CD14-positive monocyte (primary cell): Measurements from ENCODE around the gene NVL. TPM values are rescaled to one million over a fixed set of nuclear protein-coding genes. Genes with fewer than 3 reads are reported as not detected.
A peak's percentile ranks its signal among the peaks of the same experiment; 100 is the strongest.

ENCODE experiments used
- DNase-seq, 3 donors: peaks; one replicate each; pipeline ENCODE4 v3.0.0-alpha.2; 2011 to 2022
- H2AFZ ChIP-seq: 2 replicates; pipeline ENCODE4 v1.6.0; 2012; ENCODE audit warnings: mild to moderate bottlenecking, low read depth, low read length, inconsistent platforms; ENCODE audit not compliant: insufficient read depth, poor library complexity, severe bottlenecking
- H3K27ac ChIP-seq, 2 donors: 1 replicate in 1 of 2; 2 replicates in 1 of 2; pipeline ENCODE4 v1.5.1; 2012 to 2013; ENCODE audit warnings: low read length in 2 of 2, control low read depth in 1 of 2, inconsistent platforms in 1 of 2, low read depth in 1 of 2, mild to moderate bottlenecking in 1 of 2
- H3K27me3 ChIP-seq, 2 donors: one replicate each; pipeline versions ENCODE4 v1.6.0 to v1.6.1; 2011 to 2013; ENCODE audit warnings: low read length in 2 of 2; ENCODE audit not compliant: control insufficient read depth in 2 of 2, insufficient read depth in 2 of 2
- H3K36me3 ChIP-seq, 2 donors: replicated peaks in 1 of 2; 1 replicate in 1 of 2; 2 replicates in 1 of 2; pipeline versions ENCODE4 v1.5.1 to v1.6.1; 2012 to 2013; ENCODE audit warnings: low read length in 2 of 2, control low read depth in 1 of 2, inconsistent platforms in 1 of 2, mild to moderate bottlenecking in 1 of 2; ENCODE audit not compliant: insufficient read depth in 2 of 2, control insufficient read depth in 1 of 2
- H3K4me1 ChIP-seq, 2 donors: 1 replicate in 1 of 2; 2 replicates in 1 of 2; pipeline versions ENCODE4 v1.5.1 to v1.6.1; 2012 to 2013; ENCODE audit warnings: low read length in 2 of 2, control low read depth in 1 of 2, inconsistent platforms in 1 of 2, mild to moderate bottlenecking in 1 of 2, moderate library complexity in 1 of 2; ENCODE audit not compliant: insufficient read depth in 2 of 2, control insufficient read depth in 1 of 2
- H3K4me2 ChIP-seq: replicated peaks from 2 replicates; pipeline ENCODE3; 2012; ENCODE audit warnings: low read length, moderate library complexity, mild to moderate bottlenecking; ENCODE audit not compliant: poor library complexity, severe bottlenecking; ENCODE audit errors: extremely low read depth
- H3K4me3 ChIP-seq, 3 experiments: fragments of 200-600 bp in 1 of 3; sonication (generic) in 1 of 3; replicated peaks in 1 of 3; 1 replicate in 2 of 3; 2 replicates in 1 of 3; pipeline ENCODE4 v1.5.1; 2011 to 2013; ENCODE audit warnings: low read length in 3 of 3, mild to moderate bottlenecking in 3 of 3, control low read depth in 2 of 3, low read depth in 2 of 3, inconsistent platforms in 1 of 3, moderate library complexity in 1 of 3
- H3K79me2 ChIP-seq: 2 replicates; pipeline ENCODE4 v1.6.0; 2012; ENCODE audit warnings: mild to moderate bottlenecking, control low read depth, inconsistent platforms, low read length, moderate library complexity; ENCODE audit not compliant: insufficient read depth
- H3K9ac ChIP-seq: 2 replicates; pipeline ENCODE4 v1.6.0; 2017; ENCODE audit warnings: low read length, mild to moderate bottlenecking; ENCODE audit not compliant: insufficient read depth, poor library complexity, severe bottlenecking
- H3K9me3 ChIP-seq, 2 donors: replicated peaks in 1 of 2; 1 replicate in 1 of 2; 2 replicates in 1 of 2; pipeline versions ENCODE4 v1.5.1 to v1.6.1; 2012 to 2013; ENCODE audit warnings: low read length in 2 of 2, control low read depth in 1 of 2; ENCODE audit not compliant: control insufficient read depth in 1 of 2, insufficient read depth in 1 of 2
- H4K20me1 ChIP-seq: 2 replicates; pipeline ENCODE4 v1.6.0; 2012; ENCODE audit warnings: mild to moderate bottlenecking, low read length, control low read depth, moderate library complexity; ENCODE audit not compliant: insufficient read depth
- H3K27ac Mint-ChIP-seq, 7 donors: one replicate each; pipeline ENCODE4 v1.8.0; 2020; ENCODE audit warnings: mild to moderate bottlenecking in 7 of 7, mixed read lengths in 7 of 7, moderate library complexity in 6 of 7, inconsistent platforms in 2 of 7
- H3K27me3 Mint-ChIP-seq, 3 donors: one replicate each; pipeline ENCODE4 v1.8.0; 2021 to 2022; ENCODE audit warnings: low read depth in 3 of 3, mild to moderate bottlenecking in 3 of 3, mixed read lengths in 3 of 3, moderate library complexity in 3 of 3, inconsistent platforms in 1 of 3
- H3K36me3 Mint-ChIP-seq, 2 donors: one replicate each; pipeline ENCODE4 v1.8.0; 2020; ENCODE audit warnings: mixed read lengths in 2 of 2, inconsistent platforms in 1 of 2, mild to moderate bottlenecking in 1 of 2
- H3K4me1 Mint-ChIP-seq: one replicate; pipeline ENCODE4 v1.8.0; 2020; ENCODE audit warnings: mild to moderate bottlenecking, mixed read lengths
- H3K4me3 Mint-ChIP-seq, 2 donors: one replicate each; pipeline ENCODE4 v1.8.0; 2020; ENCODE audit warnings: mild to moderate bottlenecking in 2 of 2, mixed read lengths in 2 of 2, moderate library complexity in 1 of 2
- H3K9me3 Mint-ChIP-seq, 7 donors: one replicate each; pipeline ENCODE4 v1.8.0; 2020 to 2022; ENCODE audit warnings: mixed read lengths in 7 of 7, mild to moderate bottlenecking in 6 of 7, moderate library complexity in 6 of 7, inconsistent platforms in 2 of 7
- WGBS: methylation state at CpG from one replicate; pipeline ENCODE4 v1.1.5; 2013; ENCODE audit warnings: missing lambda C conversion rate; ENCODE audit not compliant: insufficient coverage; 5-methylcytosine and 5-hydroxymethylcytosine counted together
- intact Hi-C, 2 donors: fragments of 100-400 bp; cut with micrococcal nuclease; formaldehyde crosslinking; loops; one replicate each; pipeline versions ENCODE4 v1.15.0 to v1.15.1; 2023
- polyA plus RNA-seq, 3 donors: library from polyadenylated mRNA; depleted of rRNA in 1 of 3; unstranded in 2 of 3; stranded (reverse) in 1 of 3; fragments of 300-500 nt in 2 of 3; fragments of >200 nt in 1 of 3; fragmentation: Illumina TruSeq in 2 of 3; gene quantifications; 1 replicate in 2 of 3; 2 replicates in 1 of 3; pipeline ENCODE4 v1.2.3, GENCODE V29; 2012 to 2021
- TF ChIP-seq, protein P1 (sequence below): fragments of 200-600 bp; IDR thresholded peaks from one replicate; pipeline ENCODE4 v1.8.0; 2022; ENCODE audit warnings: antibody characterized with exemption, mild to moderate bottlenecking

The NVL gene
- polyA plus RNA-seq, 3 donors: 8.4 to 12.6 (median 9.6) TPM

DNA sequence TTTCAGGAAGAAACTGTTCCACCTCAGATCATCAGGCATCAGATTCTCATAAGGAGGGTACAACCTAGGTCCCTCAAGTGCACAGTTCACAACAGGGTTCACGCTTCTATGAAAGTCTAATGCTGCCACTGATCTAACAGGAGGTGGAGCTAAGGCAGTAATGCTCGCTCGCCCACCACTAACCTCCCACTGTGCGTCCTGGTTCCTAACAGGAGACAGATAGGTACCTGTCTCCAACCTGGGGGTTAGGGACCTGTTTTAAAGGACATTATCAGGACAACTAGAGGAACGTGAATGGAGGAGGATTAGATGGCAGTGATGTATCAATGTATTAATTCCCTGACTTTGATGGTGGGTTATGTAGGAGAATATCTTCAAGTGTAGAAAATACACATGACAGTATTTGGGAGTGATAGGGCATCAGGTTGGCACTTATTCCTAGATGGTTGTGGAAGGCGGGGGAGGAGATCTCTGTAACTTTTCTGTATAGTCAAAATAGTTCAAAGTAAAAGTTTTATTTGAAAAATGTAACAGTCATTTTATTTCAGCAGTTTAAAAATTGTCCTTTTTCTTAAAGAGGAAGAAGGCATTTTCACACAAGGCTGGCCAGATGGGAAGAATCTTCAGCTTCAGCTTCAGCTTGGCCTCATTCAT lies 103.0 kb downstream of the NVL start:
- H3K9me3 ChIP-seq: no peaks in the 10 kb centered on the region
- TF ChIP-seq, protein P1, sequence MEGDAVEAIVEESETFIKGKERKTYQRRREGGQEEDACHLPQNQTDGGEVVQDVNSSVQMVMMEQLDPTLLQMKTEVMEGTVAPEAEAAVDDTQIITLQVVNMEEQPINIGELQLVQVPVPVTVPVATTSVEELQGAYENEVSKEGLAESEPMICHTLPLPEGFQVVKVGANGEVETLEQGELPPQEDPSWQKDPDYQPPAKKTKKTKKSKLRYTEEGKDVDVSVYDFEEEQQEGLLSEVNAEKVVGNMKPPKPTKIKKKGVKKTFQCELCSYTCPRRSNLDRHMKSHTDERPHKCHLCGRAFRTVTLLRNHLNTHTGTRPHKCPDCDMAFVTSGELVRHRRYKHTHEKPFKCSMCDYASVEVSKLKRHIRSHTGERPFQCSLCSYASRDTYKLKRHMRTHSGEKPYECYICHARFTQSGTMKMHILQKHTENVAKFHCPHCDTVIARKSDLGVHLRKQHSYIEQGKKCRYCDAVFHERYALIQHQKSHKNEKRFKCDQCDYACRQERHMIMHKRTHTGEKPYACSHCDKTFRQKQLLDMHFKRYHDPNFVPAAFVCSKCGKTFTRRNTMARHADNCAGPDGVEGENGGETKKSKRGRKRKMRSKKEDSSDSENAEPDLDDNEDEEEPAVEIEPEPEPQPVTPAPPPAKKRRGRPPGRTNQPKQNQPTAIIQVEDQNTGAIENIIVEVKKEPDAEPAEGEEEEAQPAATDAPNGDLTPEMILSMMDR: no peak
- no peaks in the 10 kb centered on the region for H3K9me3 Mint-ChIP-seq
- intact Hi-C loops: no loop called here
- no peak overlapping the region for H3K9ac ChIP-seq
- no peak overlapping the region for H3K4me3 ChIP-seq
- no peaks in the 10 kb centered on the region for H3K4me1 ChIP-seq
- 100% methylated on average over 4 of the region's 6 CpGs for WGBS
- no peak overlapping the region for H2AFZ ChIP-seq
- H3K4me3 Mint-ChIP-seq: no peak overlapping the region
- no peaks in the 10 kb centered on the region for H3K4me1 Mint-ChIP-seq
- H3K79me2 ChIP-seq: no peaks in the 10 kb centered on the region
- H3K4me2 ChIP-seq: no peak overlapping the region
- peaks cover 30 to 47% of the 10 kb centered on the region in 2 donors for H3K36me3 Mint-ChIP-seq
- DNase-seq: no peak
- peak overlapping the region in 3 of 7 donors; percentile 15 to 46 (median 16) for H3K27ac Mint-ChIP-seq
- H3K27me3 Mint-ChIP-seq: no peaks in the 10 kb centered on the region
- no peaks in the 10 kb centered on the region for H4K20me1 ChIP-seq
- no peak overlapping the region for H3K27ac ChIP-seq
- peaks cover 27 to 41% of the 10 kb centered on the region in 2 donors for H3K36me3 ChIP-seq
- H3K27me3 ChIP-seq: no peaks in the 10 kb centered on the region

DNA sequence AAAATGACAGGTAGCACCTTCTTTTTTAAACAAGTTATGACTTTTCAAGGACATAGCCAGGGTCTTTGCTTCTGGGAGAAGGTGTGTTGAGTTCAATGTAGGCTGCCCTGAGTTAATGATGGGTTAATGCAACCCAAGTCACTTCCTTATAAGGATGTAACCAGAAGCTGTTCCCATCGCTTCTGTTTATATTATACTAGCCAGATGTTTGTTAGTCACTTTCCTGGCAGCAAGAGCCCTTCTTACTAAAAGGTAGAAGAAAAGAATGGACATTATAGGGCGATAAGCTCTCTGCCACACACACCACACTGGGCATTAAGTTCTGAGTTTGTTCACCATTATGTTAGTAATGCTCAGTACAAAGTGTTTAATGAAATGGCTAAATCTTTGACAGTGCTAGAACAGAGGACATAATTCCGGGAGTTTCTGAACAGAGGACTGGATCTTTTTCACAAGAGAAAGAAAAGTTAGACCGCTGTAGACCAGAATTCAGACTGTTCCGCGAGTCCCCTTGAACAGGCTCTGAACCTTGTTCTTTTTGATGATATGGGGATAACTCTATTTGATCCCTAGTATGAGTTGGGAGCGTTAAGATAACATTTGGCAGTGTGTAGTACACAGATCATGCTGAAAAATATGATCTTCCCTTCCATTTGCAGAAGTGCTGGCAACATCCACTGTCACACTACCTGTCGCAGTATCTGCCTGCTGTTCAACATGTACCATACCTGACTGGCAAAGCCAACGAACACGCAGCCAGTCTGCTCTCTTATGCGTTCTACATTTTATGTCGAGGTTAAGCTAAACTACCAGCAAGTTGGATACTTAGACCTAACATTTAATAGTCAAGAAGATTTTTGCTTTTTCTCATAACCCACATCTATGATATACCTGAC lies 105.9 kb downstream of the NVL start:
- Histone ChIP-seq H4K20me1 (no peaks in the 10 kb centered on the region), H3K4me2 (no peak overlapping the region), H2AFZ (no peak overlapping the region), H3K4me1 (no peaks in the 10 kb centered on the region), H3K27me3 (no peaks in the 10 kb centered on the region), H3K9ac (no peak overlapping the region), H3K9me3 (no peaks in the 10 kb centered on the region), H3K36me3 (peaks cover 14 to 21% of the 10 kb centered on the region in 2 donors), H3K27ac (no peak overlapping the region), H3K4me3 (no peak overlapping the region), H3K79me2 (no peaks in the 10 kb centered on the region)
- intact Hi-C loops: no loop called here
- Mint-ChIP-seq H3K27me3 (no peaks in the 10 kb centered on the region), H3K9me3 (no peaks in the 10 kb centered on the region), H3K4me1 (no peaks in the 10 kb centered on the region), H3K27ac (no peak overlapping the region), H3K36me3 (peaks cover 14 to 22% of the 10 kb centered on the region in 2 donors), H3K4me3 (no peak overlapping the region)
- WGBS: 100% methylated on average over 5 of the region's 12 CpGs
- no peak for DNase-seq
- TF ChIP-seq, protein P1: no peak
